Astrocyte of the hippocampus (primary cell): ENCODE results near the gene FOXJ1.
"Not testable (repeated sequence)": the region's sequence is repeated elsewhere in the genome, so short reads cannot be mapped to it uniquely, and the experiment has no call there.

Source experiments
- DNase-seq: peaks from one replicate; pipeline ENCODE4 v3.0.0; 2011; ENCODE audit warnings: low read depth, low spot score

Gene FOXJ1

GRCh38 chr17:76141212-76142038 lies at the start of gene FOXJ1:
Gene FOXJ1, minus strand, starts transcription at chr17:76141245. Its CDS starts 850 bp downstream, at chr17:76140395.
- DNase-seq: peak; percentile 94

GRCh38 chr17:76189741-76190140 lies 48.7 kb upstream of the FOXJ1 start:
- no peak for DNase-seq

GRCh38 chr17:76189247-76189646 lies 48.2 kb upstream of the FOXJ1 start:
- no peak for DNase-seq

- no peak for DNase-seq
Observed at GRCh38 chr17:76188213-76189016, 47.4 kb upstream of the FOXJ1 start.

- not testable (repeated sequence) for DNase-seq
Observed at GRCh38 chr17:76186774-76187173, 45.7 kb upstream of the FOXJ1 start.

- no peak for DNase-seq
Observed at GRCh38 chr17:76184290-76184689, 43.2 kb upstream of the FOXJ1 start.

GRCh38 chr17:76182016-76182764 lies 41.1 kb upstream of the FOXJ1 start:
- DNase-seq: peak; percentile 92

GRCh38 chr17:76179496-76180467 lies 38.7 kb upstream of the FOXJ1 start:
- no peak for DNase-seq

- DNase-seq: no peak
Observed at GRCh38 chr17:76178124-76178523, 37.1 kb upstream of the FOXJ1 start.

- DNase-seq: no peak
Observed at GRCh38 chr17:76176701-76177574, 35.9 kb upstream of the FOXJ1 start.

GRCh38 chr17:76174037-76174436 lies 33.0 kb upstream of the FOXJ1 start:
- no peak for DNase-seq

GRCh38 chr17:76173474-76173873 lies 32.4 kb upstream of the FOXJ1 start:
- DNase-seq: no peak

GRCh38 chr17:76171706-76172105 lies 30.7 kb upstream of the FOXJ1 start:
- DNase-seq: no peak

GRCh38 chr17:76170114-76170513 lies 29.1 kb upstream of the FOXJ1 start:
- no peak for DNase-seq

GRCh38 chr17:76166906-76167305 lies 25.9 kb upstream of the FOXJ1 start:
- DNase-seq: no peak

- DNase-seq: peak; percentile 71
Observed at GRCh38 chr17:76166168-76166567, 25.1 kb upstream of the FOXJ1 start.

- no peak for DNase-seq
Observed at GRCh38 chr17:76164331-76164730, 23.3 kb upstream of the FOXJ1 start.

GRCh38 chr17:76163919-76164318 lies 22.9 kb upstream of the FOXJ1 start:
- DNase-seq: no peak

- no peak for DNase-seq
Observed at GRCh38 chr17:76161619-76162266, 20.7 kb upstream of the FOXJ1 start.
